ENCODE measurements around the gene SNAP91. TPM values are rescaled to one million over a fixed set of nuclear protein-coding genes. Genes with fewer than 3 reads are reported as not detected.

The SNAP91 gene
- total and polyA plus RNA-seq, 2 of the 8 experiments (the other 6 are each of a cell fraction or from before 2014, with no cell fraction given), result 1.3 to 1.5 TPM

DNA sequence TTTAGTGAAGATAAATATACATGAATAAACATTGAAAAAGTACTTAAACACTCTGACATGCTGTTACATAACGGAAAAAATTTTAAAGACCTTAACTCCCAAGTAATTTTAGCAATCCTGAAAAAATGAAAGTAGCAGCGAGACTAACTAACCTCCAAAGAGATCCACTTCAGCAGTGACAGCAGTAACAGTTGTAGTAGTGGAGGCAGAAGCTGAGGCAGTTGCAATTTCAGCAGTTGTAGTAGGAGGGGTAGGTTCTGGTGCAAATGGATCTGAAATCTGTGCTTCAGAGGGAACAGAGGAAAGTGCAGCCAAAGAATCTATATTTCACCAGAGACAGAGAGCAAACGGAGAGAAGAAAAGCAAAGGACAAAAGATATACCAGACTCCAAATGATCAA lies 107.8 kb downstream of the SNAP91 start:
- Histone ChIP-seq H4K91ac (replicated peaks; ENCODE audit: insufficient read length, low read length) (no peak overlapping the region), H3K23me2 (ENCODE audit: low read depth, low read length) (no peaks in the 10 kb centered on the region), H3K27me3 (replicated peaks in 1 of 4; ENCODE audit: control insufficient read depth in 3 of 4, extremely low read depth in 1 of 4, insufficient read depth in 3 of 4, low read length in 3 of 4) (no peaks in the 10 kb centered on the region), H3K4ac (replicated peaks; ENCODE audit: insufficient read length, low read depth, low read length) (no peak overlapping the region), H4K8ac (ENCODE audit: extremely low read depth, insufficient read depth, low read length) (no peak overlapping the region), H2BK120ac (replicated peaks; ENCODE audit: low read depth, low read length) (no peak overlapping the region), H3K14ac (ENCODE audit: insufficient read length) (no peak overlapping the region), H3K9me3 (ENCODE audit: insufficient read depth in 2 of 2, low read depth in 1 of 2, low read length in 1 of 2) (no peaks in the 10 kb centered on the region), H4K5ac (ENCODE audit: insufficient read length, low read depth, low read length) (no peak overlapping the region), H2BK15ac (ENCODE audit: low read length) (no peak overlapping the region), H2AFZ (ENCODE audit: low read length) (no peak overlapping the region; the same call in 1 of the 2 replicates), H3K9ac (replicated peaks in 1 of 4; ENCODE audit: extremely low read depth in 1 of 4, low read depth in 3 of 4, low read length in 3 of 4) (no peak overlapping the region), H3K4me1 (replicated peaks in 1 of 4; ENCODE audit: control insufficient read depth in 3 of 4, insufficient read depth in 4 of 4, low read length in 3 of 4) (peaks cover 0 to 5% (median 2%) of the 10 kb centered on the region in 4 experiments; a peak in 1 of 7 replicates), H2BK12ac (ENCODE audit: low read depth, low read length) (no peak overlapping the region), H2BK20ac (ENCODE audit: low read length) (no peak overlapping the region), H4K20me1 (replicated peaks in 1 of 2; ENCODE audit: control insufficient read depth in 1 of 2, insufficient read depth in 2 of 2, low read length in 2 of 2) (no peaks in the 10 kb centered on the region), H3K79me1 (ENCODE audit: low read depth, low read length) (no peaks in the 10 kb centered on the region), H3K79me2 (ENCODE audit: control insufficient read depth in 1 of 2, insufficient read depth in 2 of 2, low read length in 2 of 2) (no peaks in the 10 kb centered on the region), H2AK5ac (ENCODE audit: low read depth, low read length) (no peak overlapping the region), H3K27ac (ENCODE audit: low read depth, low read length) (no peak overlapping the region), H3K4me3 (ENCODE audit: extremely low read depth in 1 of 4, insufficient read depth in 2 of 4, low read depth in 3 of 4, low read length in 4 of 4) (no peak overlapping the region), H3K36me3 (ENCODE audit: control insufficient read depth in 2 of 4, insufficient read depth in 4 of 4, low read length in 3 of 4) (no peaks in the 10 kb centered on the region), H3K4me2 (ENCODE audit: insufficient read depth in 1 of 2, low read depth in 2 of 2, low read length in 2 of 2) (no peak overlapping the region), H2BK5ac (ENCODE audit: low read depth, low read length) (no peak overlapping the region), H3K56ac (replicated peaks; ENCODE audit: insufficient read length, low read depth, low read length) (no peak overlapping the region), H3K23ac (ENCODE audit: insufficient read length) (no peak overlapping the region), H3K18ac (ENCODE audit: extremely low read depth, low read length) (no peak overlapping the region)
- ChIA-PET POLR2A (ENCODE audit: partially characterized antibody) (no interaction called here), CTCF (ENCODE audit: partially characterized antibody) (interaction anchor here (1.0 to 1.7 kb wide), 4 partner anchors 8 to 380 kb away, joined by 3 to 5 read pairs (median 4); no protein-coding TSS in a partner anchor)
- no peak for DNase-seq (ENCODE audit: low read depth in 1 of 2, low spot score in 2 of 2)
- no peak for FAIRE-seq
- TF ChIP-seq TBP (IDR thresholded peaks at IDR 0.05; ENCODE audit: low read depth, low read length), result no peak
- TF ChIP-seq POLR2AphosphoS5 (IDR thresholded peaks at IDR 0.05; ENCODE audit: low read depth, low read length), result no peak
- TF ChIP-seq HDAC6 (IDR thresholded peaks at IDR 0.05; ENCODE audit: low read depth, low read length), result no peak
- no peak for TF ChIP-seq JUND (IDR thresholded peaks at IDR 0.05; ENCODE audit: low read length)
- TF ChIP-seq EP300 (IDR thresholded peaks at IDR 0.05; ENCODE audit: borderline replicate concordance in 1 of 2, low read depth in 2 of 2, low read length in 2 of 2), result no peak
- TF ChIP-seq, protein P1, sequence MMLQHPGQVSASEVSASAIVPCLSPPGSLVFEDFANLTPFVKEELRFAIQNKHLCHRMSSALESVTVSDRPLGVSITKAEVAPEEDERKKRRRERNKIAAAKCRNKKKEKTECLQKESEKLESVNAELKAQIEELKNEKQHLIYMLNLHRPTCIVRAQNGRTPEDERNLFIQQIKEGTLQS (IDR thresholded peaks at IDR 0.05; ENCODE audit: insufficient read depth, low read depth, low read length), result no peak
- 84% methylated on average over 3 of the region's 3 CpGs; no CpG with 5 or more reads in 1 of the 2 experiments for WGBS, 2 experiments (ENCODE audit: extremely low coverage in 1 of 2, insufficient coverage in 1 of 2, insufficient read length in 1 of 2, insufficient replicate concordance in 2 of 2, low coverage in 1 of 2, low lambda C conversion rate in 2 of 2, missing lambda C conversion rate in 1 of 2)
